ENCODE results near the gene KAZALD1.

DNA sequence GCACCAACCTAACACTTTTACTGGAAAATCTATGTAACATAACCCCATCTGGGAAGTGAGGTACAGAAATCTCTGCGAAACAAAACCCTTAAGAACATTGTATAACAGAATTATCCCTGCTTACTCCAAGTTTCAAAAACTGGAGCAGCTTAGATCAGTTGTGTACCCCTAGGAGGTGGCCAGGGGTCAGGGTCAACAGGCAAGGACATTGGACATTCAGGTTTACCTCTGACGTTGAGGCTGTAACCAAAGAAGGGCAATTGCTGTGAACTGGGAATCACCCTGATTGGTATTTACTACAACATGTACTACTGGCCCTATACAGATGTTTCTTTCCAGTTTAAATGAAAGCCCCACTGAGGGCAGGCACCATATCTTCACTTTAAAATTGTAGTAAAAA is 17.7 kb upstream of the KAZALD1 start:
- TF ChIP-seq POLR2AphosphoS5 (IDR thresholded peaks at IDR 0.05; ENCODE audit: low read depth, low read length) (no peak), CBX3 (IDR thresholded peaks at IDR 0.05; ENCODE audit: low read depth) (no peak), POLR2A (IDR thresholded peaks at IDR 0.05; ENCODE audit: borderline replicate concordance, extremely low read depth, insufficient read depth, insufficient read length) (no peak), EZH2 (IDR thresholded peaks at IDR 0.05) (no peak), YY1 (IDR thresholded peaks at IDR 0.05; ENCODE audit: extremely low read depth, insufficient replicate concordance, low read depth, low read length) (no peak), REST (IDR thresholded peaks at IDR 0.05; ENCODE audit: low read depth) (no peak), ZBTB33 (IDR thresholded peaks at IDR 0.05; ENCODE audit: extremely low read depth, insufficient replicate concordance, low read length) (no peak)
- TF ChIP-seq, protein P1, sequence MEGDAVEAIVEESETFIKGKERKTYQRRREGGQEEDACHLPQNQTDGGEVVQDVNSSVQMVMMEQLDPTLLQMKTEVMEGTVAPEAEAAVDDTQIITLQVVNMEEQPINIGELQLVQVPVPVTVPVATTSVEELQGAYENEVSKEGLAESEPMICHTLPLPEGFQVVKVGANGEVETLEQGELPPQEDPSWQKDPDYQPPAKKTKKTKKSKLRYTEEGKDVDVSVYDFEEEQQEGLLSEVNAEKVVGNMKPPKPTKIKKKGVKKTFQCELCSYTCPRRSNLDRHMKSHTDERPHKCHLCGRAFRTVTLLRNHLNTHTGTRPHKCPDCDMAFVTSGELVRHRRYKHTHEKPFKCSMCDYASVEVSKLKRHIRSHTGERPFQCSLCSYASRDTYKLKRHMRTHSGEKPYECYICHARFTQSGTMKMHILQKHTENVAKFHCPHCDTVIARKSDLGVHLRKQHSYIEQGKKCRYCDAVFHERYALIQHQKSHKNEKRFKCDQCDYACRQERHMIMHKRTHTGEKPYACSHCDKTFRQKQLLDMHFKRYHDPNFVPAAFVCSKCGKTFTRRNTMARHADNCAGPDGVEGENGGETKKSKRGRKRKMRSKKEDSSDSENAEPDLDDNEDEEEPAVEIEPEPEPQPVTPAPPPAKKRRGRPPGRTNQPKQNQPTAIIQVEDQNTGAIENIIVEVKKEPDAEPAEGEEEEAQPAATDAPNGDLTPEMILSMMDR (IDR thresholded peaks at IDR 0.05 in 2 of 3, conservative IDR thresholded peaks at IDR 0.05 in 1 of 3; ENCODE audit: borderline replicate concordance in 1 of 3, insufficient read depth in 1 of 3, low read depth in 2 of 3, low read length in 2 of 3) = no peak
- TF ChIP-seq, protein P2, sequence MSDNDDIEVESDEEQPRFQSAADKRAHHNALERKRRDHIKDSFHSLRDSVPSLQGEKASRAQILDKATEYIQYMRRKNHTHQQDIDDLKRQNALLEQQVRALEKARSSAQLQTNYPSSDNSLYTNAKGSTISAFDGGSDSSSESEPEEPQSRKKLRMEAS (IDR thresholded peaks at IDR 0.05) = no peak

Measured in HCT116 (cell line).